ENCODE data around the gene SPRYD3.

The SPRYD3 gene

DNA sequence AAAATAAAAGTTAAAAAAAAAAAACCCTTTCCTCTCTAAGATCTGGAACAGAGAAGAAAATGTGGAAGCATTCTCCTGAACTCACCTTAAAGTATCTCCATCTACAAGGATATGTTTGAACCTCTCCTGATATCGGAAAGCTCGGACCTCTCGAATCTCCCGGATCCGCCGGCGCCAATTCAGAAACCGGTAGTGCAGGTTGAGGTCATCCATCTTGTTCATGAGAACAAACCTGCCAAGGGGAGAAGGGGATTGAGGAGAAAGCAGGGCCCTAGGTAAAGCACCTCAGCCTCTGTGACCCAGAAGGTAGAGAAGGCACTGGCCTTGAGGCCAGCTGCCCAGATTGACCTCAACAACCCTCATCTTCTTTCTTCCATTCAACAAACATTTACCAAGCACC is 2.2 kb downstream of the SPRYD3 start:
- no peak for DNase-seq

DNA sequence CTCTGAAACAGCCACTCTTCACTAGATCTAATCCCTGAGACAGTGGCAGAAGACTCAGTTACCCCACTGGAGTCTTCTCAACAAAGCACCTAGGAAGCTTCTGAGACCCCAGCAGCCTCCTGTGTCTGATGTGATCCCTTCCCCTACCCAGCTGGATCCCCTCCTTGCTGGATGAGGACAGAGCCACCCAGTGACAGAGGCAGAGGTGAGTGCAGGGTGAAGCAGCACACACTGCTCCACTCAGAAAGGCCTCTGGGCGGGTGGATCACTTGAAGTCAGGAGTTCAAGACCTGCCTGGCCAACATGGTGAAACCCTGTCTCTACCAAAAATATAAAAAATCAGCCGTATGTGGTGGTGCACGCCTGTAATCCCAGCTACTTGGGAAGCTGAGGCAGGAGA is 2.7 kb downstream of the SPRYD3 start:
- no peak for DNase-seq

DNA sequence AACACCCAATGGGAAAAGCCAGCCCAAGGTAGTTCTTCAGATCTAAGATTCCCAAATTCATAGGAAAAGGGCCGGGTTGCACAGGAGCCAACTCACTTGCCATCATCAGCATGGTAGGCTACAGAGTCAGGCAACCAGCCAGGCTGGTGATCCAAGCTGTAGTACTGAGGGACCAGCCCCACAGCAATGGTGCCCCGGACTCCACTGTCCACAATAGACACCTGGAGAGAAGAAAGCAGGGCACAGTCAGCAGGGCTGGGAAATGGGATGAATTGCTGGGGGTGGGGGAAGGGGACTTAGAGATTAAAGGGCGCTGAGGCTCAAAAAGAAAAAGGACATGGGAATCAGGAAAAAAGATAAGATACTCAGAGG is 4.2 kb downstream of the SPRYD3 start:
- DNase-seq, result no peak

DNA sequence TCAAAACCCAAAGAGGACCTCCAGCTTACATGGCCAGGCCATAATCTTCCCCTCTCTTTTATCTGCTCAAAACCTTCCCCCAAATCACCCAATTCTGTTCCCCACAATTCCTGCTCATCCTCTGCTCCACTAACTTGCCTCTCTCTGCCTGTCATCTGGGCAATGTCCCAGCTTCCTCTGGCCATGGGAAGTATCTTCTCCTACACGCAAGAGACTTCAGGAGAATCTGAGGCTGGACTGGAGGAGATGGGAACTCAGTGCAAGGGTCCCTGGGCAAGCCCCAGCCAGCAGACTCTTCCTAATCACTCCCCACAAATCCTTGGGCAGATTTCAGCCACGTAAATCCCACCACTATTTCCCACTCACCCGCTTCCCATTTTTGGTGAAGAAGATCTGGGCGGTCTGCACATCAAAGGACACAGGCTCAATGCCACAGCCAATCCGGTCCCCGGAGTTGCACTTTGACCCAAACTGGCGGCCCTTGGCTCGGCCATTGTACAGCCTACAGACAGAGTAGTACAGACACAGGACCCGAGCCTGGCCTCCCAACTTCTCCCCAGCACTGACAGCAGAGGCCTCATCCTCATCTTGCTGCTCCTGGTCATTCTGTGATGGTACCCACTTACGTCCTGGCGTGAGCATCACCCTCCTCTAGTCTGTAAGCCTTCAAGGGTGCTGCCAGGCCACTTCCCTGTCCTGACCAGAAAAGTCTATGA is 4.7 kb downstream of the SPRYD3 start:
- DNase-seq, result no peak

- DNase-seq, result no peak
Measured at GRCh38 chr12:53073881-53074280, 5.3 kb downstream of the SPRYD3 start.

- DNase-seq, result no peak
Measured at GRCh38 chr12:53071591-53072551, 7.3 kb downstream of the SPRYD3 start.

DNA sequence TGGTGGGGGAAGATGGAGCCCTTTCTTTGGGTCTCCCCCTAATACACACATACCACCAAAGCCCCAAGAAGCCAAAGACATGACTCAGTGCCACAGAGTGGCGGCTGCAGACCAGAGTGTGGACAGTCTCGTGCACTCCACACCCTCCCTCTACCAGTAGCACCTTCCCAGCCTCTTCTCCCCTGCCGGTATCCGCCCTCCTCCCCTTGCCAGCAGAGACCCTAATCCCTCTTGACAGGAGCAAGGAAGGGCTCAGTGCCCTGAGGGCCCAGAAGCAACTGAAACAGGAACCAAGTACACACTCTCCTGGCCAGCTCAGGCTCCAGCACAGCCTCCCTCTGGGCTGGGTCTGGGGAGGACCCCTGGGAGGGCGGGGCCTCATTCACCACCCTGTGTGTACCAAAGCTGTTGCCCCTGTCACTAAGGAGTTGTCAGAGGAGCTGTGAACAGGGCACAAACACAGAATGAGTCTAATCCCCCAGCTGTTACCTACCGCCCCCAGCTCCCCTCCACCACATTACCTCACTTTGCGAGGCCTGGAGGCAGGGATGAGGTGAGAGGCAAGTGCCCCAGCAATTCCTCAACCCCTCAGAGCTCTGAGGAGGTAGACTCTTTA is 8.2 kb downstream of the SPRYD3 start:
- no peak for DNase-seq

DNA sequence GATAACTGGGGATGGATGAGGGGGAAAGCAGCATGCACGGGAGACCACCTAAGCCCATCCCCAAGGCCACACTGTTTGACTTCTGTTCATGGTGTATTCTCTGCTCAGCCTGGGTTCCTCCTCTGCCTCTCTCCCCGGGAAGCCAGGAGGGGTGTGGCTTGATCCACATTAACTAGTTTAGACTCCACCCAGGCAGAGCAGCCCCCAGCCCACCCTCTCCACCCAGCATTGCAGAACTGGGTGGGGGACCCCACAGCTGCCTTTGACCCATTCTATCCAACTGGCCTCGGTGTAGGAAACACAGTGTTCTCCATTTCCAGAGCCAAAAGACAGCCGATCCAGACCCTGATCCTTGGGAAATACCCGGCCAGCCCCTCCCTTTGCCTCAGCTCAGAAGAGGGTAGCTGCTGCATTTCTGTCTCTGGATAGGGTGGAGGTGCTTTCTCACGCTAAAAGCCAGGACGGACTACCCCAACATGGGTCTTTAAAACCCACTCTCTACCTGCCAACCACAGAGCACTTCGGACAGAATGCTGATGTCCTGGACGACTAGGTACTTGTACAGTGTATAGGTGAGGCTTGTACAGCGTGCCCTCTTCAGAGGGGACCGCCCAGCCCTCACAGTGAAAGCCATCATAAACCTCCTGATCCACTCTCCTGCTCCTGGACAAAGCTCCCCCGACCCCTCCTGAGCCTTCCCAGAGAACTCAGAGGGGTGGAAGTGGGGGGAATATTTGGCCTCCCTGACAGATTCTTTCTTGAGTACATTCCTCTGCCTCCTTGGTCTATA is 9.4 kb downstream of the SPRYD3 start:
- DNase-seq, result no peak

- no peak for DNase-seq
Measured at GRCh38 chr12:53068811-53069585, 10.2 kb downstream of the SPRYD3 start.

DNA sequence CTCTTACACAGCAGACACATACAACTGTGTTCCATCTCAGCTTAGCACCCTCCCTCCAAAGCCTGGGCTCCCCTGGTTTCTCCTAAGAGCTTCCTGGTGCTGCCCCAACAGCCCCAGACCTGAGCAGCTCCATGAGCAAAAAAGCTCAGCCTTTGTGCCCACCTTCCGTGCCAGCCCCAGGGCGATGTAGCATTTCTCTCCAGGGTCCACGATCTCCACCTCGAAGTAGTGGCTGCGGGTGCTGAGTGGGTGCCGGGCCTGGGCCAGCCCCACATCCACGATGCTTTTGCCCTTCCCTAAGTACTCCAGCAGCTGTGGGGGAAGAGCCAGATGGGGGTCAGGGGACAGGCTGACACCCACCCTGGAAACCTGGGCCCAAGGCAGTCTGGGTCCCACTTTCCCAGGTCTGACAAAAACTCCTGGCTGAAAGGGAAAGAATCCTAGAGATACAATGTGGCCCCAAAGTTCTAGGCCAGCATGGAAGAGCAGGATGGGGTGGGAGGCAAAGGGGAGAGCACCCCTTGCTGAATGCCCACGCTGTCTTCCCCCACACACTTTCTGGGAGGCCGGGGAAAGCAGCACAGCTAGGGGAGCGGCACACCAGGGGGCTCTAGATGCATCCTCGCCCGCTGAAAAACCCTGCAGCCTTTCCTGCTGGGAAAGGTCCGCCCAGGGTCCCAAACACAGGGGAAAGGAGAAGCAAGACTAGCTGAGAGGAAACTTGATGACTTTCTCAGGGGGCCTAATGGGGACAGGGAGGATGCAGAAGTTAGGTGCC is 11.0 kb downstream of the SPRYD3 start:
- DNase-seq, result no peak

GRCh38 chr12:53067074-53067992 is 11.9 kb downstream of the SPRYD3 start:
- DNase-seq, result no peak

DNA sequence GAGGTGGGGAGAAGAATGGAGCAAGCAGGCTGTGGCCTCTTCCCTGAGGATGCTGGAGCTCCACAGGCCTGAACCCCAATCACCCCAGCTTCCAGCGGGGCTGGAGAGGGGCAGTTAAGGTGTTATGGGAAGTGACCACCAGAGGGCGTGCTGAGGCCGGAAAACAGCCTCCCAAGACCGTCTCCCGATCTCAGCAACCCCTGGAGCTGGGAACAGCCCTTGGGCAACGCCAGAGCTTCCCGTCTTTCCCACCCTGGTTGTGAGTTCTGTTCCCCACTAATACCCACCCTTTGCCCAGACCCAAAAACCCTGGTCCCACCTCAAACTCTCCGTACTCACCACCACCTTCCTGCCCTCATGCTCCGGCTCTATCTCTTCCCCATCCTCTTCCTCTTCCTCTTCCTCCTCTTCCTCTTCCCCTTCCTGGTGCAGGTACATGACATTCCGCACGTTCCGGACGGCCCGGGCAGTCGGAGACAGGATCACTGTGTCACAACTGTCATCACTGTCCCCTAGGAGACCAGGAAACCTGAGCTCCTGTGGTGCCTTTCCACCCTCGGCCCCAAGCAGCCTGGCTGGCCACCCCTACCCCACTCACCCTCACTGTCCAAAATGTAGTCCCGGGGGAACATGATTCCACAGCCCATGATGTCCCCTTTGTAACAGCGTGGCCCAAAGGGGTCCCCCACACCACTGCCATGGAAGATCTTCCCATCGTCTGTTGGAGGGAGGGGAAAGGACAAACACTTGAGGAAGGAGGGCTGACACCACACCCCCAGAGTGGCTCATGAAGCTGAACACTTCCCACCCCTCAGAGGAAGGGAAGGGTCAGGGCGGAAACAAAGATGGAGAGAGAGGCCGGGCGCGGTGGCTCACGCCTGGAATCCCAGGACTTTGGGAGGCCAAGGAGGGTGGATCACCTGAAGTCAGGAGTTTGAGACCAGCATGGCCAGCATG is 12.9 kb downstream of the SPRYD3 start:
- peak; percentile 41 to 57 (median 50) for DNase-seq

DNA sequence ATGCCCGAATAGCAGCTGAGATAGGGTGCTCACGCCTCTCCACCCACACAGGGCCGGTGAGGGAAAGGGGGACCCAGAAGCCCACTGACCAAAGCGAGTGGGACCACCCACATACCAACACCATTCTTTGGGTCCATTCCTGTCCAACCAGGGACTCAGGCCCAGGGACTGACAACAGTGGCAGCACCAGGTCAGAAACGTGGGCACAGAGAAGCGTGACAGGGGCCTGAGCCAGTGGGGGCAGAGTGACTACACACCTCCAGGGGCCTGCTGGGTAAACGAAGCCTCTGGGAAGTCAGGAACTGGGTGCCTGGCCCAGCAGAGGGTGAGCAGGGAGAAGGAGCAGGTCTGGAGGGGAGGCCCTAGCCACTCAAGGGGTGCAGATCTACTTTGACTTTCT is 13.7 kb downstream of the SPRYD3 start:
- DNase-seq, result no peak

GRCh38 chr12:53064613-53065436 is 14.4 kb downstream of the SPRYD3 start:
- DNase-seq, result no peak

DNA sequence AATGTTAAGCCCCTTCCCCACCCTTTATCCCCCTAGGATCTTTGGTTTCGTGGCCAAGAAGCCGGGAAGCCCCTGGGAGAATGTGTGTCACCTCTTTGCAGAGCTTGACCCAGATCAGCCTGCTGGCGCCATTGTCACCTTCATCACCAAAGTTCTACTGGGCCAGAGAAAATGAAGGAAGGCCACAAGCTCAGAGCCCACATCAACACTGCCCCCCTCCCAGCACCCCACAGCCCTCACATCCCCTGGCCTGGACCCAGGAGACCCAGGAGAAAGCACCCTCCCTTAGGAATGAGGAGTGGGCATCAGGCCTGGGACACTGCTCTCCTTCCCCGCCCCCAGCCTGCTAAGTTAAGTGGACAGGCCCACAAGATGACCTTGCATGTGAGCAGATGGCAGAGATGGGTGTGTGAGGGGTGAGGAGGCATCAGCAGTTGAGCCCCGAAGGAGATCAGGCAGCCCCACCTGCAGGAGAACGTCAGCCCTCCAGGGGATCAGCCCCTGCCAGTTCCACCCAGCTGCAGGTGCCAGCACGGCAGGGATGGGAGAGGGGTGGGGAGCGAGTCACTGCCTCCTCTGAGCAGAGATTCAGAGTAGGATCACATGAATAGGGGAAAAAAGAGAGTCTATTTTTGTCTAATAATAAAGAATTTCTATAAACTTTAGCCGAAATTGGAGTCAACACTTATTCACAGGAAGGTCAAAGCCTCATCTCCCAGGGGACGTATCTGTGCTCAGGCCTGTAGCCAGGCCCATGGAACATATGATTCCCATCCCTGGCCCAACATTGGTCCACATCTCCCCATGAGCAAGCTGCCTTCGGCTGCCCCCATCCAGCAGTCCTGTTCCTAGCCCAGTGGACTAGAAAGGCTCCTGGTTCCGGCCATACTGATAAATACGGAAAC is 15.2 kb downstream of the SPRYD3 start:
- no peak for DNase-seq

GRCh38 chr12:53062977-53063707 is 16.0 kb downstream of the SPRYD3 start:
- DNase-seq, result no peak
